Caco-2 (cell line): ENCODE results near the gene INPP5E. TPM values are rescaled to one million over a fixed set of nuclear protein-coding genes. Genes with fewer than 3 reads are reported as not detected.

ENCODE experiments used
- BruUV-seq: library from RNA; stranded (reverse); fragments of 400-500 nt; replicated peaks from 2 replicates; lab custom pipeline; 2021; lab: Mats Ljungman, UMichigan
- CTCF ChIA-PET: fragments of 300-600 bp; sonication (Branson Sonifier 250); formaldehyde crosslinking; loops from one replicate; lab custom pipeline; 2022; ENCODE audit warnings: antibody characterized with exemption; lab: Charles Lee
- POLR2A ChIA-PET: fragments of 300-600 bp; sonication (Branson Sonifier 250); formaldehyde crosslinking; loops from one replicate; lab custom pipeline; 2022; ENCODE audit warnings: antibody characterized with exemption; lab: Charles Lee
- DNase-seq, 2 experiments: peaks; one replicate each; pipeline versions ENCODE4 v3.0.0 to v3.0.0-alpha.2; 2020 to 2022
- H3K27me3 ChIP-seq: replicated peaks from 2 replicates; pipeline ENCODE4 v1.6.0; 2011; ENCODE audit warnings: low read length; ENCODE audit not compliant: control insufficient read depth, insufficient read depth
- H3K36me3 ChIP-seq: 2 replicates; pipeline ENCODE4 v1.5.1; 2011; ENCODE audit warnings: low read length; ENCODE audit not compliant: control insufficient read depth, insufficient read depth
- H3K4me1 ChIP-seq: fragments of 250-450 bp; sonication (Bioruptor Pico); 2 replicates; pipeline ENCODE4 v1.5.1; 2020; ENCODE audit warnings: mild to moderate bottlenecking
- H3K4me3 ChIP-seq: 2 replicates; pipeline ENCODE4 v1.5.1; 2011; ENCODE audit warnings: low read depth, mild to moderate bottlenecking, control low read depth, low read length
- H3K9me3 ChIP-seq: fragments of 250-450 bp; sonication (Bioruptor Pico); 2 replicates; pipeline ENCODE4 v1.5.1; 2020; ENCODE audit warnings: mild to moderate bottlenecking, moderate library complexity
- H3K27ac Mint-ChIP-seq: one replicate; pipeline ENCODE4 v1.8.0; 2022; ENCODE audit warnings: mixed read lengths; ENCODE audit not compliant: unreplicated experiment
- H3K27me3 Mint-ChIP-seq: one replicate; pipeline ENCODE4 v1.8.0; 2022; ENCODE audit warnings: mixed read lengths; ENCODE audit not compliant: insufficient read depth, unreplicated experiment
- H3K36me3 Mint-ChIP-seq: one replicate; pipeline ENCODE4 v1.8.0; 2022; ENCODE audit warnings: mild to moderate bottlenecking, mixed read lengths; ENCODE audit not compliant: insufficient read depth, unreplicated experiment
- H3K4me1 Mint-ChIP-seq: one replicate; pipeline ENCODE4 v1.8.0; 2022; ENCODE audit warnings: low read depth, mixed read lengths; ENCODE audit not compliant: unreplicated experiment
- H3K4me3 Mint-ChIP-seq: one replicate; pipeline ENCODE4 v1.8.0; 2022; ENCODE audit warnings: mild to moderate bottlenecking, moderate library complexity, mixed read lengths; ENCODE audit not compliant: unreplicated experiment
- H3K9me3 Mint-ChIP-seq: one replicate; pipeline ENCODE4 v1.8.0; 2022; ENCODE audit warnings: mixed read lengths; ENCODE audit not compliant: unreplicated experiment
- CTCF ChIP-seq, 2 experiments: fragments of 200-600 bp in 1 of 2; IDR thresholded peaks; 1 replicate in 1 of 2; 2 replicates in 1 of 2; pipeline versions ENCODE4 v1.5.1 to v1.8.0; 2011 to 2022; ENCODE audit warnings: antibody characterized with exemption in 1 of 2, control low read depth in 1 of 2, inconsistent platforms in 1 of 2, low read depth in 1 of 2, low read length in 1 of 2, mild to moderate bottlenecking in 1 of 2, moderate library complexity in 1 of 2; ENCODE audit not compliant: insufficient read depth in 1 of 2, severe bottlenecking in 1 of 2, unreplicated experiment in 1 of 2
- intact Hi-C: fragments of 100-400 bp; cut with micrococcal nuclease; formaldehyde crosslinking; loops from one replicate; pipeline ENCODE4 v1.10.0; 2022; ENCODE audit not compliant: unreplicated experiment
- total RNA-seq: library from RNA; stranded (reverse); gene quantifications from 2 replicates; pipeline ENCODE4 v1.2.3, GENCODE V29; 2022

Gene INPP5E
- total RNA-seq, 1 experiment from 2014 or later: 18.6 TPM

- H3K27me3 ChIP-seq: no peaks in the 10 kb centered on the region
- Mint-ChIP-seq H3K4me3 (no peak overlapping the region), H3K27ac (no peak overlapping the region), H3K27me3 (no peaks in the 10 kb centered on the region), H3K9me3 (no peaks in the 10 kb centered on the region), H3K36me3 (peaks cover 86% of the 10 kb centered on the region), H3K4me1 (no peaks in the 10 kb centered on the region)
- POLR2A ChIA-PET: interaction anchor here (0.6 kb wide), 1 partner anchor 311 kb away, joined by 5 read pairs; no protein-coding TSS in a partner anchor
- no peak for TF ChIP-seq CTCF (IDR thresholded peaks at IDR 0.05; ENCODE audit: insufficient read depth in 1 of 2, low read depth in 1 of 2, low read length in 1 of 2, severe bottlenecking in 1 of 2, unreplicated experiment in 1 of 2)
- BruUV-seq: no TSS peak
- no peaks in the 10 kb centered on the region for H3K9me3 ChIP-seq
- DNase-seq: no peak
- intact Hi-C loops: no loop called here
- peaks cover 8% of the 10 kb centered on the region for H3K36me3 ChIP-seq
- CTCF ChIA-PET: no interaction called here
- H3K4me3 ChIP-seq: no peak overlapping the region
- peaks cover 3% of the 10 kb centered on the region; the same call in 1 of the 2 replicates for H3K4me1 ChIP-seq
Measured at GRCh38 chr9:136416914-136417313, 22.7 kb downstream of the INPP5E start.

GRCh38 chr9:136416427-136416826, 23.2 kb downstream of the INPP5E start:
- H3K4me1 Mint-ChIP-seq: peaks cover 3% of the 10 kb centered on the region
- DNase-seq: no peak
- H3K9me3 ChIP-seq: no peaks in the 10 kb centered on the region
- peaks cover 8% of the 10 kb centered on the region for H3K4me1 ChIP-seq
- H3K36me3 Mint-ChIP-seq: peaks cover 86% of the 10 kb centered on the region
- H3K4me3 ChIP-seq: no peak overlapping the region
- H3K4me3 Mint-ChIP-seq: no peak overlapping the region
- H3K36me3 ChIP-seq: peaks cover 9% of the 10 kb centered on the region
- BruUV-seq: no TSS peak
- ChIA-PET POLR2A (no interaction called here), CTCF (no interaction called here)
- intact Hi-C loops: no loop called here
- TF ChIP-seq CTCF (IDR thresholded peaks at IDR 0.05; ENCODE audit: insufficient read depth in 1 of 2, low read depth in 1 of 2, low read length in 1 of 2, severe bottlenecking in 1 of 2, unreplicated experiment in 1 of 2): no peak
- H3K27me3 ChIP-seq: no peaks in the 10 kb centered on the region
- no peak overlapping the region for H3K27ac Mint-ChIP-seq
- no peaks in the 10 kb centered on the region for H3K27me3 Mint-ChIP-seq
- H3K9me3 Mint-ChIP-seq: no peaks in the 10 kb centered on the region

GRCh38 chr9:136412962-136413361, 26.7 kb downstream of the INPP5E start:
- Mint-ChIP-seq H3K36me3 (peaks cover 90% of the 10 kb centered on the region), H3K4me1 (peaks cover 16% of the 10 kb centered on the region), H3K27ac (no peak overlapping the region), H3K4me3 (no peak overlapping the region), H3K27me3 (no peaks in the 10 kb centered on the region), H3K9me3 (no peaks in the 10 kb centered on the region)
- TF ChIP-seq CTCF (IDR thresholded peaks at IDR 0.05; ENCODE audit: insufficient read depth in 1 of 2, low read depth in 1 of 2, low read length in 1 of 2, severe bottlenecking in 1 of 2, unreplicated experiment in 1 of 2): no peak
- ChIA-PET CTCF (no interaction called here), POLR2A (interaction anchor here (1.0 kb wide), 1 partner anchor 50 kb away, joined by 3 read pairs; no protein-coding TSS in a partner anchor)
- no TSS peak for BruUV-seq
- DNase-seq: no peak
- H3K27me3 ChIP-seq: no peaks in the 10 kb centered on the region
- no peak overlapping the region for H3K4me3 ChIP-seq
- peaks cover 7% of the 10 kb centered on the region for H3K36me3 ChIP-seq
- peaks cover 12% of the 10 kb centered on the region for H3K4me1 ChIP-seq
- H3K9me3 ChIP-seq: no peaks in the 10 kb centered on the region
- intact Hi-C loops: no loop called here
